Peyer's patch (tissue), 4 donors: ENCODE results near the gene CDC42EP5.
"Not testable (repeated sequence)": the region's sequence is repeated elsewhere in the genome, so short reads cannot be mapped to it uniquely, and the experiment has no call there.

Experiments
- CTCF ChIP-seq, 6 experiments: fragments of 450-650 bp in 4 of 6; fragments of 200-600 bp in 2 of 6; sonication (generic) in 1 of 6; IDR thresholded peaks; one replicate each; pipeline ENCODE4 v1.5.1; 2017 to 2019; ENCODE audit warnings: antibody characterized with exemption in 6 of 6, mild to moderate bottlenecking in 3 of 6, moderate library complexity in 1 of 6
- POLR2A ChIP-seq, 2 donors: fragments of 450-650 bp; IDR thresholded peaks; one replicate each; pipeline ENCODE4 v1.5.1; 2017; ENCODE audit warnings: antibody characterized with exemption in 2 of 2, mild to moderate bottlenecking in 2 of 2, moderate library complexity in 2 of 2

- TF ChIP-seq CTCF, POLR2A (IDR thresholded peaks at IDR 0.05): not testable (repeated sequence)
Measured at GRCh38 chr19:54446349-54446748, 26.7 kb downstream of the CDC42EP5 start.
